Nephron progenitor cell (in vitro differentiated cells): ENCODE measurements around the gene VMO1.

Source experiments
- DNase-seq: peaks from one replicate; pipeline ENCODE4 v3.0.0; 2021
- H3K27ac Mint-ChIP-seq: 2 replicates; pipeline ENCODE4 v1.8.0; 2021; ENCODE audit warnings: mild to moderate bottlenecking, moderate library complexity, mixed read lengths
- H3K27me3 Mint-ChIP-seq: 2 replicates; pipeline ENCODE4 v1.8.0; 2021; ENCODE audit warnings: mild to moderate bottlenecking, low read depth, mixed read lengths; ENCODE audit not compliant: poor library complexity
- H3K36me3 Mint-ChIP-seq: 2 replicates; pipeline ENCODE4 v1.8.0; 2021; ENCODE audit warnings: low read depth, mixed read lengths
- H3K4me1 Mint-ChIP-seq: 2 replicates; pipeline ENCODE4 v1.8.0; 2021; ENCODE audit warnings: mixed read lengths
- H3K4me3 Mint-ChIP-seq: 2 replicates; pipeline ENCODE4 v1.8.0; 2021; ENCODE audit warnings: mild to moderate bottlenecking, moderate library complexity, mixed read lengths
- H3K9me3 Mint-ChIP-seq: 2 replicates; pipeline ENCODE4 v1.8.0; 2021; ENCODE audit warnings: mild to moderate bottlenecking, moderate library complexity, mixed read lengths
- CTCF ChIP-seq: fragments of 200-600 bp; sonication (generic); IDR thresholded peaks from 2 replicates; pipeline ENCODE4 v1.5.0; 2021; ENCODE audit warnings: antibody characterized with exemption

Gene VMO1

DNA sequence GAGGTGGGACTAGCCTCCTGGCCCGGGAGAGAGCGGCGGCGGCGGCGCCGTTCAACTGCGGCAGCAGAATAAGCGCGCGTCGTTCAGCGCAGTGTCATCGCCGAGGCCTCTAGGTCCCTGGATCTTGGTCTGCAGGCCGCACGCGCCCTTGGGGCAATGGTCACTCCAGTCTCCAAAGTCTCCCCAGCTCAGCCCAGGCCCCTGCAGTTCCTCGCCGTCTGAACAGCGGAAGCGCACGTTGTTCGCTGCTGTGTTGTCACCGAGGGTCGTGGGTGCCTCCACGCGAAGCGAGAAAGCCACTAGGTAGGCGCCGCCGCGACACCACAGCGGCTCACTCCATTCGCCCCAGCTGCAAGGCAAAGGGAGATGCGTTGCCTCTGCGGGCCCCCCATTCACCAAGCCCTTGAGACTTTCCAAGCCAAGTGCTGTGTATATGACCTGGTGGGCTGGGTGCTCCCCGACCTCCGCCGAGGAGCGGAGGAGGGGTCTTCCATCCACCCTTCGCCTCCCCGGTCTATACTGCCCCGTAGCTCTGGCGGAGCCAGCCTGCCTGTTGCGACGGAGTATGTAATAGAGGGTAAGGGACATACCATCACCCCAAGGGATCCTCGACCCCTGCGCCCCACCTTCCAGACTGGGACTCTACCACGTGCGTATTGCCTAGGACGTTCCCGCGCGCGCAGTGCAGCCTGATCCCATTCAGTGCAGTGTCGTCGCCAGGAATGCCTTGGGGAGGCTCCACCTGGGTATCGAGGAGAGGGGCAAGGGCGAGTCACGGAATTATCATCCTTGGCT lies 656 bp downstream of the VMO1 start:
- peaks cover 35% of the 10 kb centered on the region for H3K27me3 Mint-ChIP-seq
- H3K4me3 Mint-ChIP-seq, result no peak overlapping the region
- DNase-seq, result no peak
- no peaks in the 10 kb centered on the region for H3K9me3 Mint-ChIP-seq
- TF ChIP-seq CTCF, result no peak
- H3K4me1 Mint-ChIP-seq, result peaks cover 36% of the 10 kb centered on the region
- H3K36me3 Mint-ChIP-seq, result no peaks in the 10 kb centered on the region
- H3K27ac Mint-ChIP-seq, result no peak overlapping the region

DNA sequence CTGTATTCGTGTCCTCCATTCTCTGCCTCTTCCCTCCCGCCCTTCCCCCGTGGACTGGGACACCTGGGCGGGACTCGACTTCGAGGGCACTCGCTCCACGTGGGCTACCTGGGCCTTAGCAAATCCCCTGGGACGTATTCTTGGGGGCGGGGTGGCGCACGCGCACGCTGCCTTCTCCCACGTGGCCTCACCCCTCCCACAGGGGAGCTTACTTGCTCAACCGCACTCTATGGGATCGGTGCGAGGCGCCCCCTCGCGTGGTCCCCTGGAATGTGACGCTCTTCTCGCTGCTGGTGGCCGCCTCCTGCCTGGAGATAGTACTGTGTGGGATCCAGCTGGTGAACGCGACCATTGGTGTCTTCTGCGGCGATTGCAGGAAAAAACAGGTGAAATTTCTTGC lies 3.5 kb downstream of the VMO1 start:
- no peak for DNase-seq
- Mint-ChIP-seq H3K9me3 (no peaks in the 10 kb centered on the region), H3K27me3 (peaks cover 46% of the 10 kb centered on the region), H3K4me3 (no peak overlapping the region), H3K27ac (no peak overlapping the region), H3K4me1 (peaks cover 23% of the 10 kb centered on the region), H3K36me3 (no peaks in the 10 kb centered on the region)
- TF ChIP-seq CTCF, result no peak

- no peak for TF ChIP-seq CTCF
- H3K4me1 Mint-ChIP-seq, result peaks cover 5% of the 10 kb centered on the region
- H3K27ac Mint-ChIP-seq, result no peak overlapping the region
- no peaks in the 10 kb centered on the region for H3K9me3 Mint-ChIP-seq
- H3K36me3 Mint-ChIP-seq, result no peaks in the 10 kb centered on the region
- H3K4me3 Mint-ChIP-seq, result no peak overlapping the region
- DNase-seq, result no peak
- peaks cover 49% of the 10 kb centered on the region for H3K27me3 Mint-ChIP-seq
Observed at GRCh38 chr17:4780325-4780955, 5.7 kb downstream of the VMO1 start.

GRCh38 chr17:4777969-4778760 lies 8.0 kb downstream of the VMO1 start:
- H3K9me3 Mint-ChIP-seq, result no peaks in the 10 kb centered on the region
- no peak overlapping the region for H3K4me3 Mint-ChIP-seq
- H3K27me3 Mint-ChIP-seq, result peaks cover 61% of the 10 kb centered on the region
- TF ChIP-seq CTCF, result no peak
- H3K36me3 Mint-ChIP-seq, result no peaks in the 10 kb centered on the region
- H3K27ac Mint-ChIP-seq, result no peak overlapping the region
- H3K4me1 Mint-ChIP-seq, result peaks cover 9% of the 10 kb centered on the region
- DNase-seq, result no peak

GRCh38 chr17:4772235-4772613 lies 13.9 kb downstream of the VMO1 start:
- Mint-ChIP-seq H3K27me3 (peaks cover 38% of the 10 kb centered on the region), H3K9me3 (no peaks in the 10 kb centered on the region), H3K4me3 (no peak overlapping the region), H3K36me3 (no peaks in the 10 kb centered on the region), H3K4me1 (peaks cover 4% of the 10 kb centered on the region), H3K27ac (no peak overlapping the region)
- DNase-seq, result no peak
- no peak for TF ChIP-seq CTCF
